GM06990 (cell line): Measurements from ENCODE around the gene GET3.
A peak's percentile ranks its signal among the peaks of the same experiment; 100 is the strongest.
"Not testable (repeated sequence)": the region's sequence is repeated elsewhere in the genome, so short reads cannot be mapped to it uniquely, and the experiment has no call there.

Experiments
- DNase-seq: peaks from one replicate; pipeline ENCODE4 v3.0.0-alpha.2; 2011; ENCODE audit not compliant: insufficient read length; ENCODE audit errors: extremely low read depth
- H3K27me3 ChIP-seq: replicated peaks from 2 replicates; pipeline ENCODE4 v1.6.0; 2011; ENCODE audit warnings: low read length; ENCODE audit not compliant: control insufficient read depth, insufficient read depth
- H3K36me3 ChIP-seq: 2 replicates; pipeline ENCODE4 v1.5.1; 2011; ENCODE audit warnings: low read length; ENCODE audit not compliant: control insufficient read depth, insufficient read depth
- H3K4me3 ChIP-seq: replicated peaks from 2 replicates; pipeline ENCODE4 v1.5.1; 2011; ENCODE audit warnings: low read depth, mild to moderate bottlenecking, control low read depth, low read length
- TF ChIP-seq, protein P1 (sequence below): IDR thresholded peaks from 2 replicates; pipeline ENCODE4 v1.5.1; 2011; ENCODE audit warnings: low read length, control low read depth, mild to moderate bottlenecking, inconsistent platforms; ENCODE audit not compliant: insufficient read depth, poor library complexity, severe bottlenecking

Gene GET3

DNA sequence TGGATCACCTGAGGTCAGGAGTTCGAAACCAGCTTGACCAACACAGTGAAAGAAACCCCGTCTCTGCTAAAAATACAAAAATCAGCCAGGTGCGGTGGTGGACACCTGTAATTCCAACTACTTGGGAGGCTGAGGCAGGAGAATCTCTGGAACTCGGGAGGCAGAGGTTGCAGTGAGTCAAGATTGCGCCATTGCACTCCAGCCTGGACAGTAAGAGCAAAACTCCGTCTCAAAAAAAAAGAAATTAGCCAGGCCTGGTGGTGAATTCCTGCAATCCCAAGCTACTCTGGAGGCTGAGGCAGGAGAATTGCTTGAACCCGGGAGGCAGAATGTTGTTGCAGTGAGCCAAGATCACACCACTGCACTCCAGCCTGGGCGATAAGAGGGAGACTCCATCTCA lies 28.7 kb upstream of the GET3 start:
- Histone ChIP-seq H3K36me3 (peaks cover 38% of the 10 kb centered on the region), H3K4me3 (no peak overlapping the region), H3K27me3 (no peaks in the 10 kb centered on the region)
- TF ChIP-seq, protein P1, sequence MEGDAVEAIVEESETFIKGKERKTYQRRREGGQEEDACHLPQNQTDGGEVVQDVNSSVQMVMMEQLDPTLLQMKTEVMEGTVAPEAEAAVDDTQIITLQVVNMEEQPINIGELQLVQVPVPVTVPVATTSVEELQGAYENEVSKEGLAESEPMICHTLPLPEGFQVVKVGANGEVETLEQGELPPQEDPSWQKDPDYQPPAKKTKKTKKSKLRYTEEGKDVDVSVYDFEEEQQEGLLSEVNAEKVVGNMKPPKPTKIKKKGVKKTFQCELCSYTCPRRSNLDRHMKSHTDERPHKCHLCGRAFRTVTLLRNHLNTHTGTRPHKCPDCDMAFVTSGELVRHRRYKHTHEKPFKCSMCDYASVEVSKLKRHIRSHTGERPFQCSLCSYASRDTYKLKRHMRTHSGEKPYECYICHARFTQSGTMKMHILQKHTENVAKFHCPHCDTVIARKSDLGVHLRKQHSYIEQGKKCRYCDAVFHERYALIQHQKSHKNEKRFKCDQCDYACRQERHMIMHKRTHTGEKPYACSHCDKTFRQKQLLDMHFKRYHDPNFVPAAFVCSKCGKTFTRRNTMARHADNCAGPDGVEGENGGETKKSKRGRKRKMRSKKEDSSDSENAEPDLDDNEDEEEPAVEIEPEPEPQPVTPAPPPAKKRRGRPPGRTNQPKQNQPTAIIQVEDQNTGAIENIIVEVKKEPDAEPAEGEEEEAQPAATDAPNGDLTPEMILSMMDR, result no peak
- DNase-seq, result no peak

DNA sequence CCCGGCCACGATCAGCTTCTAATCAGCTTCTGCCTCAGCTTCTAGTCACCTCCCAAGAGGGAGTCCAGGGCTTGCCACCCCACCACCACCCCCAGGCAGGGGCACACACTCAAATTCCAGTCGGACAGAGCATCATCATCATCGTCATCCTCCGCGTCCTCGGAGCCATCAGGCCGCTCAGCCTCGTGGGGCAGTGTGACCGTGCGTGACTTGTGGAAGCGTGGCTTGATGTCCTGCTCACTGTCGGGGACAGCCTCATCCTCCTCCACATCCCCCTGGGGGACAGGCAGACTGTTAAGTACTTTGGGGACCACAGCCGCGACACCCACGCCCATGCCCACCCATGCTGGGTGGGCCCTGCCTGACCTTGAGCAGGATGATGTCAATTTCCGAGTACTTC lies 26.1 kb upstream of the GET3 start:
- TF ChIP-seq, protein P1, result no peak
- Histone ChIP-seq H3K4me3 (no peak overlapping the region), H3K27me3 (no peaks in the 10 kb centered on the region), H3K36me3 (peaks cover 35% of the 10 kb centered on the region)
- DNase-seq, result no peak

DNA sequence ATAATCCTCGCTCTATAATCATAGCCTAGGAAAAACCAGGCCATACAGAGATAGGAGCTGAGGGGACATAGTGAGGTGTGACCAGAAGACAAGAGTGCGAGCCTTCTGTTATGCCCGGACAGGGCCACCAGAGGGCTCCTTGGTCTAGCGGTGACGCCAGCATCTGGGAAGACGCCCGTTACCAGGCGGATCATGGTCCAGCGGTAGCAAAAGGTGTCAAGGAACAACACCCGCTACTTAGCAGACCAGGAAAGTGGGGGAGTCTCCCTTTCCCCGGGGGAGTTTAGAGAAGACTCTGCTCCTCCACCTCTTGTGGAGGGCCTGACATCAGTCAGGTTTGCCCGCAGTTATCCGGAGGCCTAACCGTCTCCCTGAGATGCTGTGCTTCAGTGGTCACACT lies 25.2 kb upstream of the GET3 start:
- DNase-seq, H3K4me3 ChIP-seq, H3K27me3 ChIP-seq: not testable (repeated sequence)
- peaks cover 32% of the 10 kb centered on the region for H3K36me3 ChIP-seq

DNA sequence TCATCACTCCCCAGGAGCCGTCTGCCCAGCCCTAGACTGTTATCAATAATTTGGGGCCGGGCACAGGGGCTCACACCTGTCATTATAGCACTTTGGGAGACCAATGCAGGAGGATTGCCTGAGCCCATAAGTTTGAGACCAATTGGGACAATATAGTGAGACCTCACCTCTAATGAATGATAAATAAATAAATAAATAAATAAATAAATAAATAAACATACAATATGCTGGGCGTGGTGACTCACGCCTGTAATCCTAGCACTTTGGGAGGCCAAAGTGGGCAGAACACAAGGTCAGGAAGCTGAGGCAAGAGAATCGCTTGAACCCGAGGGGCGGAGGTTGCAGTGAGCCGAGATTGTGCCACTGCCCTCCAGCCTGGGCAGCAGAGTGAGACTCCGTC lies 24.0 kb upstream of the GET3 start:
- DNase-seq, result not testable (repeated sequence)
- H3K36me3 ChIP-seq, result peaks cover 32% of the 10 kb centered on the region

DNA sequence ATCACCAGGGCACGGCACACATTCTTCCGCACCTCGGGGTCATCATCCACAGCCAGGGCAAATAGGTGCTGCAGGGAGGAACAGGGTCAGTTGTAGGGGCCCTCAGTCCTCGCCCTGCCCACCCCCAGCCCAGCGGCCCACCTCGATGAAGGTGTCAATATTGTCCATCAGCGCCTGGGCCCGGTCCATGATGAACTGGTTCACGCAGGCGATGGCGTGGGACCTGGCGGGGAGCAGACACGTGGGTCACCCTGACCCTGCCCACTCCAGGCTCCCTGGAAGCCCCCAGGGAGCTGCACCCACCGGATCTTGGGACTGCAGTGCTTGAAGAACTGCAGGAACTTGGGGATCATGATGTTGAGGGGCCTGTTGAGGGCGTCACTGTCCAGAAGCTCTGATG lies 22.2 kb upstream of the GET3 start:
- Histone ChIP-seq H3K36me3 (peaks cover 34% of the 10 kb centered on the region), H3K4me3 (no peak overlapping the region), H3K27me3 (no peaks in the 10 kb centered on the region)
- TF ChIP-seq, protein P1, result no peak
- no peak for DNase-seq

More for the DNA sequence above, 24.0 kb upstream of the GET3 start:
- not testable (repeated sequence) for H3K27me3 ChIP-seq, H3K4me3 ChIP-seq

DNA sequence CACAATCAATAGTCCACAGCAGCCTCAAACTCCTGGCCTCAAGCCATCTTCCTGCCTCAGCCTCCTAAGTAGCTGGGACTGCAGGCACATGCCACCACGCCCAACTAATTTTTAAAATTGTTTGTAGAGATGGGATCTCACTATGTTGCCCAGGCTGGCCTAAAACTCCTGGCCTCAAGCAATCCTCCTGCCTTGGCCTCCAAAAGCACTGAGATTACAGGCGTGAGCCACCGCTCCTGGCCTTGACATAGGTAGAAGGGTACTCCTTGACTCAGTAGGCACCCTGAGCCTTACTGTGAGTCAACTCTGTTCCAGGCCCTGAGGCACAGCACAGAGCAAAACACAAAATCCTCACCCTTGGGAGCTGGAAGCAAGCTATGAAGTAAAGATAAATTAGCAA lies 21.4 kb upstream of the GET3 start:
- no peak overlapping the region for H3K4me3 ChIP-seq
- TF ChIP-seq, protein P1, result no peak
- no peak for DNase-seq
- H3K36me3 ChIP-seq, result peaks cover 28% of the 10 kb centered on the region
- no peaks in the 10 kb centered on the region for H3K27me3 ChIP-seq

DNA sequence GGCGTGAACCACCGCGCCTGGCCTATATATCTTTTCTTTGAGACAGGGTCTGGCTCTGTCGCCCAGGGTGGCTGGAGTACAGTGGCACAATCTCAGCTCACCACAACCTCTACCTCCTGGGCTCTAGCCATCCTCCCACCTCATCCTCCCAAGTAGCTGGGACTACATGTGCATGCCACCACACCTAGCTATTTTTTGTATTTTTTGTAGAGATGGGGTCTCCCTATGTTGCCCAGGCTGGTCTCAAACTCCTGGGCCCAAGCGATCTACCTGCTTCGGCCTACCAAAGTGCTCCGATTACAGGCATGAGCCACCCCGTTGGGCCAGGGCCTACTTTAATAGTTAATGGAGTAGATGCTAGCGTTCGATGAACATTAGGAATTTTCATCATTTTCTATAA lies 17.0 kb upstream of the GET3 start:
- DNase-seq, result no peak
- TF ChIP-seq, protein P1, result no peak
- H3K4me3 ChIP-seq, result peak overlapping the region; percentile 90; the same call in 1 of the 2 replicates
- H3K27me3 ChIP-seq, result no peaks in the 10 kb centered on the region
- peaks cover 8% of the 10 kb centered on the region for H3K36me3 ChIP-seq
